ENCODE measurements around the gene CRELD2.

The CRELD2 gene

DNA sequence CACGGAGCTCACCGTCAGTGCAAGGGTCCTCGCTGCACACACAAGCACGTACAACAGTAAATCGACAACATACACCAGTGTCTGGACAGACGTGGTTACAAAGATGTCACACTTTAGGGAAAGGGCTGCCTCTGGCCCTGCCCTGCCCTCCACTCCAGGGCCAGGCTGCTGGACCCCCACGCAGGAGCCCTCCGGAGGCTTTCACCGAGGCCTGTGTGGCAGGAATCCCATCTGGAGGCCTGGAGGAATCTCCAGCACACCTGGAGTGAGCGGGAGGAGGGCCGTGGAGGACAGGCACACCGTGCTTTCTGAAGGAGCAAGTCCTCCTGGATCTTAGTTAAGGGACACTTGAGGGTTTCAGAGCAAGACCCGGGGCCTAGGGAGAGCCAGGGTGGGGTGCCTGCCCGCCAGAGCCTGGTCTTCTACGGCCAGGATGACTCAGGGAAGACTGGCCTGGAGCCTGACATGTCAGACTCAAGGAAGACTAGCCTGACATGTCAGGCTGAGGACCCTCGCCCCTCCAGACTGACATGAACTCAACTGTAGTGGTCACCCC lies 40.0 kb downstream of the CRELD2 start:
- no peak for DNase-seq

DNA sequence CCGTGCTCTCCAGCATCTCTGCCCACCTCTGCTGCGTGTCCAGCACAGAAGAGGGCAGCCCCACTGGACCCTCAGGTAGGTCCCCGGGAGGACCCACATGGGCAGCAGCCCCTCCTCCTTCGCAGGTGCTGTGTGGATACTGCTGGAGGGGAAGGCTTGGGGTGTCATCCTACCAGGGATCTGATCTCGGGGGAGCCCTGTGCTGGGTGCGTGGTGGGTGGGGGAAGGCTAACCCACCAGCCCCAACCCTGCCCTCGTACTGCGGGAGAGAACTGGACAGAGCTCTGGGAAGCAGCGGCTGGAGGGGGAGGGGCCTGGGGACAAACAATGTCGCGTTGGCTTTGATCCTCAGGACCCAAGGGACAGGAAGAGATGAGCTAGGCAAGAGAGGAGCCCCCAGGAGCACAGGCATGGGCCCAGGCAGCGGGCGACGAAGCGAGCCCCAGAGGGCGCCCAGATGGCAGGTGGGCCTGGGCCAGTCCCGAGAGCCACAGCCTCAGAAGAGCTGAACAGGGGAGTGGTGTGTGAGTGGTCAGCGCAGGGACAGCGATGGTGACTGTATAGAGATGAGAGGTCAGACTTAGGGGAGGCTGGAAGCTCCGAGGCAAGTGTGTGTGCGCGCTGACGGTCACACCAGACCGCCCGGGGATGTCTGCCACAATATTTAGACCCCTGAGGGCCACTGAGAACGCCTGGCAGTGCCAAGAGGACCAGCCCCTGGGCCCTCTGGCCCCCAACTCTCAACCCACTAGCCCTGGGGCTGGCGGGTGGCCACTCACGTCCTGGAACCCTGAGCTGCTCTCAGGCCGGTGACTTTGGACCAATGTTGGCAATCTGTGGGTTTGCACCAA lies 40.7 kb downstream of the CRELD2 start:
- DNase-seq, result no peak

DNA sequence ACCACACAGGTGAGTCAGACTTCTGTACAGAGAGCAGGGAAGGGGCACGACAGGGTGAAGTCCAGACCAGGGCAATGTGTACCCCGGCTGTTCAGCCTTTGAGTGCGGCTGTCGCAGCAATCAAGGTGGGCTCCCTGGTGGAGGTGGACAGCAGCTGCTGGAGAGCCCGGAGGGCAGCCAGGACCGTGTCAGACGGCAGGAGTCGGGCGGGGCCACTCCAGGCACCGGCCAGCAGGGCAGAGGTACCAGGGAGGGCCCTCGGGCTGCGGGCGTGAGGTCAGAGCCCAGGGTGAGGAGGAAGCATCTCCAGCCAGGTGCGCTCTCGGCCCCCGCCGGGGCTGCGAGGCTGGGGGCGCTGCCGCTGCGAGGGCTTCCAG lies 41.3 kb downstream of the CRELD2 start:
- DNase-seq, result no peak

DNA sequence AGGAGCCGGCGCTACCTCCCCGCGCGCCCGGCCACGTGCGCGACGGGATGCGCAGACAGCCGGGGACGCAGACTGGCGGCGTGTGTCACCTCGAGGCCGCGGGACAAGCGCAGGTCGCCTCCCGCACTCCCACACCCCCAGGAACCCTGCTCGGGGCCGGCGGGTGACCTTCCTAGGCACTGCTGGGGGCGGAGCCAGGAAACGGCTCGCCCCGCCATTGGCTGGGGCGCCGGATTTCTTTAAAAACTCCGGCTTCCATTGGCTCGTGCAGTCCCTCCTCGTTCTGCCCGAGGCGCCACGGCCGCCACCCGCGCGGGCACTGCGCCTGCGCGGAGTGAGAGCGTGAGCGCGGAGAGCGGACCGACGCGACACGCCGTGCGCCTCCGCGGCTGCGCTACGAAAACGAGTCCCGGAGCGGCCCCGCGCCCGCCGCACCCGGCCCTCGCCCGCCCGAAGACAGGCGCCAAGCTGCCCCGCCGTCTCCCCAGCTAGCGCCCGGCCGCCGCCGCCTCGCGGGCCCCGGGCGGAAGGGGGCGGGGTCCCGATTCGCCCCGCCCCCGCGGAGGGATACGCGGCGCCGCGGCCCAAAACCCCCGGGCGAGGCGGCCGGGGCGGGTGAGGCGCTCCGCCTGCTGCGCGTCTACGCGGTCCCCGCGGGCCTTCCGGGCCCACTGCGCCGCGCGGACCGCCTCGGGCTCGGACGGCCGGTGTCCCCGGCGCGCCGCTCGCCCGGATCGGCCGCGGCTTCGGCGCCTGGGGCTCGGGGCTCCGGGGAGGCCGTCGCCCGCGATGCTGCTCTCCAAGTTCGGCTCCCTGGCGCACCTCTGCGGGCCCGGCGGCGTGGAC lies 41.9 kb downstream of the CRELD2 start, which contains the start of gene PIM3:
TSS of gene PIM3 (plus strand) at position 614 of the 846 bp plus-strand sequence. CDS start at position 790, 176 bp downstream.
- DNase-seq, result peak; percentile 88

DNA sequence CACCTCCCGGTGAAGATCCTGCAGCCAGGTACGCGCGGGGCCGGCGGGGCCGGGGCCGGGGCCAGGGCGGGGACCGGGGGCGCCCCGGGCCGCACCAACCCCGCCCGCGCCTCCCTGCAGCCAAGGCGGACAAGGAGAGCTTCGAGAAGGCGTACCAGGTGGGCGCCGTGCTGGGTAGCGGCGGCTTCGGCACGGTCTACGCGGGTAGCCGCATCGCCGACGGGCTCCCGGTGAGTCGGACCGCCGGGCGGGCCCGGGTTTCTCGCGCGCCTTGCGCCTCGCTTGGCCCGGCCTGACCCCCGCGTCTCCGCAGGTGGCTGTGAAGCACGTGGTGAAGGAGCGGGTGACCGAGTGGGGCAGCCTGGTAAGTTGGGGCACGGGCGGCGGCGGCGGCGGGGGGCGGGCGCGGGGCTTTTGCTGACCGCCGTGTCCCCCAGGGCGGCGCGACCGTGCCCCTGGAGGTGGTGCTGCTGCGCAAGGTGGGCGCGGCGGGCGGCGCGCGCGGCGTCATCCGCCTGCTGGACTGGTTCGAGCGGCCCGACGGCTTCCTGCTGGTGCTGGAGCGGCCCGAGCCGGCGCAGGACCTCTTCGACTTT lies 42.7 kb downstream of the CRELD2 start:
- no peak for DNase-seq

DNA sequence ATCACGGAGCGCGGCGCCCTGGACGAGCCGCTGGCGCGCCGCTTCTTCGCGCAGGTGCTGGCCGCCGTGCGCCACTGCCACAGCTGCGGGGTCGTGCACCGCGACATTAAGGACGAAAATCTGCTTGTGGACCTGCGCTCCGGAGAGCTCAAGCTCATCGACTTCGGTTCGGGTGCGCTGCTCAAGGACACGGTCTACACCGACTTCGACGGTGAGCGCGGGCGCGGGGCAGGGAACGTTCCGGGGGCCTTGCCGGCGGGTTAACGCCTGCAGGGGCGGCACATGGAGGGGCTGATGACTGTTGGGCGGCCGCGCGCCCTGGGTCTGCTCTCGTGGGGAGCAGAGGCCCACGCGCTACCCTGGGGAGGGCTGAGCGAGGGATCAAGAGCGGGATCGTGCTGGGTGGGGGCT lies 43.2 kb downstream of the CRELD2 start:
- DNase-seq, result no peak

DNA sequence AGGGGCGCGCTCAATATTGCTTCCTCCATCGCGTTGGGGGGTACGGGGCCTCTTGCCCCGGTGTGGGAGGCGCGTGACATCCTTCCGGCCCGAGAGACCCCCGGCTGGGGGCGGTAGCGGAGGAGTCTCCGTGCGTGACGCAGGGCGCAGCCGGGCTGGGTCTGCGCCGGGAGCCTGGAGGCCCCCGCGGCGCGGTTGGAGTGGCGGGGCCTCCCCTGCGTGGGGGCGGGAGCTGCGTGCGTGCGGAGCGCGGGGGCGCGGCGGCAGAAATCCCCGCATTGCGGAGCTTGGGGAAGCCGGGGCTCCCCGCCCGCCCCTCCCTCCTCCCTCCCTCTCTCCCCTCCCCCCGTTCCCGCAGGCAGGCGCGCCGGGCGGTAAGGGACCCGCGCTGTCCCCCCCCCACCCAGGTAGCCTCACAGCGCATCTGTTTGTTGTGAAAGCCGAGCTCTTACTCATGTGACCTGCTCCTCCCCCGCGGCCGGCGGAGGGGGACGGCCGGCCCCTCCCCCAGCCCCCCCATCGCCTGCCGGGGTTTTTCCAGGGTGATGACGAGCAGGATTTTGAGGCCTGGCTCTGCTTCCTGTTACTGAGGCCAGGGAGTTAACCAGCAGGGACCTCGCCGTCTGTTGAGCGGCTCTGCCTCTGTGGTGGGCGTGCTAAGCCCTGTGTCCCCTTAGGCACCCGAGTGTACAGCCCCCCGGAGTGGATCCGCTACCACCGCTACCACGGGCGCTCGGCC lies 43.7 kb downstream of the CRELD2 start:
- peak; percentile 81 for DNase-seq

DNA sequence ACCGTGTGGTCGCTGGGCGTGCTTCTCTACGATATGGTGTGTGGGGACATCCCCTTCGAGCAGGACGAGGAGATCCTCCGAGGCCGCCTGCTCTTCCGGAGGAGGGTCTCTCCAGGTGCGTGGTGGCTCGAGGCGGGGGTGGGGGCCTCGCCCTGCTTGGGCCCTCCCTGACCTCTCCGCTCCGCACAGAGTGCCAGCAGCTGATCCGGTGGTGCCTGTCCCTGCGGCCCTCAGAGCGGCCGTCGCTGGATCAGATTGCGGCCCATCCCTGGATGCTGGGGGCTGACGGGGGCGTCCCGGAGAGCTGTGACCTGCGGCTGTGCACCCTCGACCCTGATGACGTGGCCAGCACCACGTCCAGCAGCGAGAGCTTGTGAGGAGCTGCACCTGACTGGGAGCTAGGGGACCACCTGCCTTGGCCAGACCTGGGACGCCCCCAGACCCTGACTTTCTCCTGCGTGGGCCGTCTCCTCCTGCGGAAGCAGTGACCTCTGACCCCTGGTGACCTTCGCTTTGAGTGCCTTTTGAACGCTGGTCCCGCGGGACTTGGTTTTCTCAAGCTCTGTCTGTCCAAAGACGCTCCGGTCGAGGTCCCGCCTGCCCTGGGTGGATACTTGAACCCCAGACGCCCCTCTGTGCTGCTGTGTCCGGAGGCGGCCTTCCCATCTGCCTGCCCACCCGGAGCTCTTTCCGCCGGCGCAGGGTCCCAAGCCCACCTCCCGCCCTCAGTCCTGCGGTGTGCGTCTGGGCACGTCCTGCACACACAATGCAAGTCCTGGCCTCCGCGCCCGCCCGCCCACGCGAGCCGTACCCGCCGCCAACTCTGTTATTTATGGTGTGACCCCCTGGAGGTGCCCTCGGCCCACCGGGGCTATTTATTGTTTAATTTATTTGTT lies 44.6 kb downstream of the CRELD2 start:
- DNase-seq, result no peak

DNA sequence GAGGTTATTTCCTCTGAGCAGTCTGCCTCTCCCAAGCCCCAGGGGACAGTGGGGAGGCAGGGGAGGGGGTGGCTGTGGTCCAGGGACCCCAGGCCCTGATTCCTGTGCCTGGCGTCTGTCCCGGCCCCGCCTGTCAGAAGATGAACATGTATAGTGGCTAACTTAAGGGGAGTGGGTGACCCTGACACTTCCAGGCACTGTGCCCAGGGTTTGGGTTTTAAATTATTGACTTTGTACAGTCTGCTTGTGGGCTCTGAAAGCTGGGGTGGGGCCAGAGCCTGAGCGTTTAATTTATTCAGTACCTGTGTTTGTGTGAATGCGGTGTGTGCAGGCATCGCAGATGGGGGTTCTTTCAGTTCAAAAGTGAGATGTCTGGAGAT lies 45.2 kb downstream of the CRELD2 start:
- no peak for DNase-seq

DNA sequence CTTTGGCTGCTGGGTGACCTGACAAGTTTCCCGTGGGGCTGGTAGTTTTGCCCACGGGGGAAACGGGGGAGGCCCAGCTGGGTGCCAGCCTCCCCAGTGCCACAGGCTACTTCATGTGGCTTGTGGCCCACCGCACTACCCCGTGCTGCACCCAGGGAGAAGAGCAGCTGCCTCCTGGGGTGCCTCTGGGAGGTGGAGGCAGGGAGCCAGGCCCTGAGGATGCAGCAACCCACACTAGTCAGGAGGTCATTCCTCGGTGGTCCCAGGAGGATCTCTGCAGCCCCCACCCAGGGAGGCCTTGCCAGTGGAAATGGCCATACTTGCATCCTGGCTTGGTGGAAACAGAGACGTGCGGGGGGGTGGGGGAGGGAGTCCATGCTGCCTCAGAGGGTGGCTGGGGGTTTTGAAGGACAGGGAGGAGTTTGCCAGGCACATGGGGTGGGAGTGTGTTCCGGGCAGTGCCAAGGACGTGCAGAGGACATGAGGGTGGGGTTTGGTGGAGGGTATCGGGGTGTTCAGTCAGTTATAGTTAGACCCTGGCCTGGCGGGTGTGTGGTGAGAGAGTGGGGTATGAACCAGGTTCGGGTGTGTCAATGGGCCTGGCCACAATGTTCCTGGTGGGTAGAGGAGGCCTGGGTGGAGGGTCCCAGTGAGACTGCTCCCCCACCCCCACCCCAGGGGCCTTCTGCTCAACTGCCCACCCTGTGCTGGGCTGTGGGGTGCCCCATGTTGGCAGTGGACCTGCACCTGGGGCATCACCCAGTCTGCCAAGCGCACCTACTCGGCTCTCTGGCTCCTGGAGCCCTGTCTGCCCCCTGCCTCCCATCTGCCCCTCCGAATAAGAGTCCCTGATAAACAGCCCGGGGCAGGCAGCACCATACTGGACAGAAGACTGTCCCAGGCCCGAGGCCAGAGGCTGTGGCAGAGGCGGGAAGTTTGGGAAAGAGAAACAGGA lies 46.0 kb downstream of the CRELD2 start:
- DNase-seq, result peak; percentile 39

DNA sequence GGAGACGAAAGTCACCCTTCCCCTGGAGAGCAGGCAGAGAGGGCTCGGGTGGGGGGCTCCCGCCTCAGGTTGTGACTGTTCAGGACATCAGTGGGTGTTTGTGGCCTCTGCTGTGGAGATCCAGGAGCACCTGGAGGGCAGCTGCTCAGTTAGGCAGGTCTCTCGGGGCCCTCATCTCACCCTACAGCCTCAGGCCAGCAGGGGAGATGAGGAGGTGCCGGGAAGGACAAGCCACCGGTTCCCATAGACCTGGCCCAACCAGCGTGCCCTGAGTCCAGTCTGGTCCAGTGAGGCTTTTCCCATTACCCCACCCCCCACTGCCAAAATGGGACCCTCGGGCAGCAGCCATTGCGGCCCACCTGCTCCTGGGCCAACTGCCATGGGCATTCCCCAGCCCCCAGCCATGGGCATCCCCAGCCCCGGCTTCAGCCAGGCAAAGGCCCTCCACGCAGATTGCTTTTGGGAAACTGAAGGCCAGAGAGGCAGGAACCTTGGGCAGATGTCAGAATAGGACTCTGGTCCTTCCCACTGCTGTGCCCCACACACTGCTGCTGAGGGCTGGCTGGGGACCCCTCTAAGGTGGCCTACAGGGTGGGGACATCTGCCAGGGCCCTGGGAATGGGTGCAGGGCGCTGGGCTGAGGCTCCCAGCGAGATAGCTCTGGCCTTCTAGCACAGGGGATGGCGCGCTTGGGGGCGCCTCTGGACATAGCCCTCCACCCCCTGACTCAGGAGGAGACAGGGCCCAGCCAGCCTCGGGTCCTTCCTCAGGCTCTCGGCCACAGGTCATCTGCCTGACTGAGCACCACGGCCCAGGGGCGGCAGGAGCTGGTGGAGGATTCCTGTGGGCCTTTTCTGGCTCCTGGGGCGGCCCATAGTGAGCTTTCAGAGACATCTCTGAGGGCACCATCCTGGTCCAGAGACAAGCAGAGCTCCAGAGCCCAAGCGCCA lies 46.9 kb downstream of the CRELD2 start:
- no peak for DNase-seq

DNA sequence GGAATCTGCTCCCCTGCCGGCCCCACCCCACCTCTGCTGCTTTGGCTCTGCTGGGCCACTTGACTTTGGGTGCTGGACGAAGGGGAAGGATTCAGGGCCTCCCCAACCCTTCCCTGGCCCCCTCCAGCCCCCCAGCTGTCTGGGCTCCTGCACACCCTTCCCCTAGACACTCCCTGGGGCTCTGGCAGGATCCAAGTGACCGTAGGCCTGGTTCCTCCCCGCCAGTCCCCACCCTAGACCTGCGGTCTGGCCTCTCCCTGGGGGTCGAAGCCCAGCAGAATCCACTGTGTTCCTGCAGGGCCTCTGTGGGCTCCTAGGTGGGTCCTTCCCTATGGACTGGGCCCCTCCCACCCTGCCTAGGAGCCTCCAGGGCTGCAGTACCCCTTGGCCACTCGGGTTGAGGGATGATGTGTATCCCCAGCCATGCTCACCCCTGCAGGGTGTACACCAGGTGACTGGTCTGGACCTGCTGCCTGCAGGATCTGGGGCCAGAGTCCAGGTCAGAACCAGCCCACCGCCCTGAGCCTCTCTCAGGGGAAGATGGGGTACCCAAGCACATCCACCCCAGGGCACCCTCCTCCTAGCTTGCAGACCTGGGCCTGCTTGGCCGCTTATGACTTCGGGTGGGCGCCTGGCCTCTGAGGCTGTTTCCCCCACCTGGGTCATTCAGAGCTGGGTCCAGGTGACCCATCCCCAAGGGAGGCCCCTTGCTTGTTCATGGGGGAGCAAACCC lies 47.8 kb downstream of the CRELD2 start:
- no peak for DNase-seq

DNA sequence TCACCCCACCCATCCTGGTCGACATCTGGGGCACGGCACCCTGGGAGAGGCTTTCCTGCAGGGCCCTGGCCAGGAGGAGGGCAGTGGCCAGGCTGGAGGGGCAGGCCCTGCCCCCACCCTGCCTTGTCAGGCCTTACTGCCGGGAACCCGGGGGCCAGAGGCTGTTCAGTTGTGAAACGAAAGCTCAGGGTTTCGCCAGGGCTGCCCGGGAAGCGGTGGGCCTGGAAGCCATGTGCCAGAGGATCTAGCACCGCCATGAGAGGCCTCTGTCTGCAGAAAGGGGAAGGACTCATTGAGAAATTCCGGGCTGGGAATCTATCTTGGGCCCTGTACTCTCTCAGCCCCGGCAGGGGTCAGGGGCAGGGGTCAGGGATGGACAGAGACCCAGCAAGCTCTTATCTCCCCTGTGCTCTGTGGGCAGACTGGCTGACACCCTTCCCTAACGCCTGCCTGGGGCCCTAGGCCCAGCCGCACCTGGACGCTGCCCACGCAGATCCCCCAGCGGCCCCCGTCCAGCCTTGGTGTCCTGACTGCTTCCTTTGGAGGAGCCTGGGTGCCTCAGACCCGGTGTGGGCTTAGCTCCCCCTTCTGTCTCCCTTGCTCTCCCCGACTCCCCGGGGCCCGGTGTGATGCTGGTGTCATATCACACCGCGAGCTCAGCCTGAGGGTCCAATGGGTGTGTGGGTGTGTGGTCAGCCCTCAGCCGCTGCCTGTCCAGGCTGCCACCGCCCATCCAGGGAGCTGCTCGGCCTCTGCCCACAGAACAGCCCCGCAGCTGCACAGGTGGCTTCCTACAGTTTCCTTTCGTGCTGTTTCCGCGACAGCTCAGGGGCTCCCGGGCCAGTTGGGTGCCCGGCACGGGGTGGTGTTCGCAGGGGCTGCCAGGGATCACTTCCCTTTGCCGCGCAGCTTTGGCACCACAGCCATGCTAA lies 48.6 kb downstream of the CRELD2 start:
- no peak for DNase-seq

DNA sequence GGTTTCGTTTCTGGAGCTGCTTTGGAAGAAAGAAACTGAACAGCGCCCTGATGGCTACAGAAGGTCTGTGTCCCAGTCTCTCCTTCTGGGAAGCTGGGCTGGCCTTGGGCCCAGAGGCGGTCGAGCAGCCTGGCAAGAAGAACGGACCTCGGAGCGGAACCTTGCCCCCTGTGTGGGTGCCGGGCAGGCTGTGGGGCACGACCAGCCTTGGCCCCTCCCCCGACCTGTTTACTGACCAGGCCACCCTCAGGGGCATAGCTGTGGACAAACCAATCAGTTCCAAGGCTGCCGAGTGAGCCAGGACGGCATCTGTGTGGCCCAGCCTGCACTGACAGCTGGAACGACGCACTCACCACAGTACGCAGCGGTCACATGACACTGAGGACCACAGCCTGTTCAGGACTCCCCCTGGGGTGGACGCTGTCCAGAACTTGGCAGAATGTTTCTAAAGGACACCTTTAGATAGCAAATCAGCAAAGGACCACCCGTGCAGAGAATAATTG lies 49.3 kb downstream of the CRELD2 start:
- DNase-seq, result no peak

DNA sequence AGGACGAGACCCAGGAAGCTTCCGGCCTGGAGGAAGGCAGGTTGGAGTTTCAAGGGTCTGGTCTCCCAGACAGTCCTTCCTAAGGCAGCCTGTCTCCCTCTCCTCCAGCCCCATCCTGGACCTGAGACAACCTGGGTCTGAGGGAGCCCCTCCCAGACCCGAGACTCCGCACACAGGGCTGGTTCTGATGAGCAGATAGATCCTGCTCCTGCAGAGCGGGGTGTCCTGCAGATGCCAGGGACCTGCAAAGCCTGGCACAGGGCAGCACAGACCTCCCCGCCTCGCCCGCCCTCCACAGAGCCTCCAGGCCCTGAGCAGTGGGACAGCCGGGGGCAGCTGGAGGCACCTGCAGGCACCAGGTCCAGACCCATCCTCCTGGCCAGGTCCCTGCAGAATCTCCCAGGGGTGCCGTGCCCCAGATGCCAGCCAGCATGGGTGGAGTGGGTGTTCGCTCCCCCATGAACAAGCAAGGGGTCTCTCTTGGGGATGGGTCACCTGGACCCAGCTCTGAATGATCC lies 49.9 kb downstream of the CRELD2 start:
- no peak for DNase-seq

DNA sequence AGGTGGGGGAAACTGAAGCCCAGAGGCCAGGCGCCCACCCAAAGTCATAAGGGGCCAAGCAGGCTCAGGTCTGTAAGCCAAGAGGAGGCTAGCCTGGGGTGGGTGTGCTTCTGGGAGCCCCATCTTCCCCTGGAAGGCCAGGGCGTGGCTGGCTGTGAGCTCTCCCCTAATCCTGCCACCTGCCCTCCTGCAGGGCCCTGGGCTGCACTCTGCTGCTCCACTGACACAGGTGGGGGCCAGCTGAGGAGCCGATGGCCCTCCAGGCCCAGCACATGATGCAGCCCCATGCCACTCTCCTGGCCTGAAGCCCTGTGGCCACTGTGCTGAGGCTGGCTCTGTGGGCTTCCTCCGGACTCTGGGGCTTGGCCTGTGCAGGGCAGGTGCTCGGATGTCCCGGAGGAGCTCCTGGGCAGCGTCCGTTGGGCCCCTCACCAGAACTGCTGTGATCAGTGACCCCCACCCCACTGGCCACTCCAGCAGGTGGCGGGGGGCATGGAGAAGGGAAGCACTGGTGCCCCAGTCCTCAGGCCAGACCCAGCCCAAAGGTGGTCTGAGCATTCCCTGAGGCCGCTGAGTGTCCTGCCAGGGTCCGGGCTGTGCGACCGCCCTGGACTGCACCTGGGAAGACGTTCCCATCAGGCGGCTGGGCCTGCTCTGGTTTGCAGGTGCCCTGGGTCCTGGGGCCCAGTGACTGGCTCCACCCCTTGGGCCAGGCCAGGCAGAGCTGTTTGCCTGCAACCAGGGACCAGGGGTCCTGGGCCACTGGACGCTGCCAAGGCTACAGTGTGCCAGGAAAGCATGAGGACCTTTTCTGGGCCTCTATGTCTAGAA lies 50.6 kb downstream of the CRELD2 start:
- DNase-seq, result no peak
